GM18505 (cell line): ENCODE results near the gene LSM14A.
"Not testable (repeated sequence)": the region's sequence is repeated elsewhere in the genome, so short reads cannot be mapped to it uniquely, and the experiment has no call there.

Experiments used
- ATAC-seq: cut with Tn5 transposase; IDR thresholded peaks from one replicate; pipeline ENCODE4 v1.9.1; 2021; ENCODE audit not compliant: unreplicated experiment
- POLR2A ChIP-seq: IDR thresholded peaks from 4 replicates; pipeline ENCODE4 v1.6.1; 2011; ENCODE audit warnings: borderline replicate concordance; ENCODE audit not compliant: insufficient read depth, insufficient read length; ENCODE audit errors: extremely low read depth

The LSM14A gene

GRCh38 chr19:34171877-34172660, at the start of gene LSM14A:
Gene LSM14A, plus strand, starts transcription at chr19:34172504. Its CDS starts 139 bp downstream, at chr19:34172643.
- peak; percentile 74 for ATAC-seq
- peak; percentile 98 for TF ChIP-seq POLR2A

GRCh38 chr19:34124828-34125227, 47.5 kb upstream of the LSM14A start:
- ATAC-seq: no peak
- no peak for TF ChIP-seq POLR2A

- TF ChIP-seq POLR2A: no peak
Measured at GRCh38 chr19:34126966-34127365, 45.3 kb upstream of the LSM14A start.

GRCh38 chr19:34127684-34128189, 44.6 kb upstream of the LSM14A start:
- ATAC-seq: no peak
- no peak for TF ChIP-seq POLR2A

More at GRCh38 chr19:34126966-34127365, 45.3 kb upstream of the LSM14A start:
- ATAC-seq: no peak

- TF ChIP-seq POLR2A: no peak
- no peak for ATAC-seq
Measured at GRCh38 chr19:34128558-34129250, 43.6 kb upstream of the LSM14A start.

GRCh38 chr19:34131100-34131499, 41.2 kb upstream of the LSM14A start:
- TF ChIP-seq POLR2A: no peak
- no peak for ATAC-seq

- not testable (repeated sequence) for ATAC-seq
Measured at GRCh38 chr19:34132145-34132544, 40.2 kb upstream of the LSM14A start.

GRCh38 chr19:34132706-34133105, 39.6 kb upstream of the LSM14A start:
- ATAC-seq: not testable (repeated sequence)

GRCh38 chr19:34134190-34135053, 37.9 kb upstream of the LSM14A start:
- ATAC-seq: peak; percentile 88
- peak; percentile 95 for TF ChIP-seq POLR2A

GRCh38 chr19:34135054-34135800, 37.1 kb upstream of the LSM14A start:
- ATAC-seq: no peak
- no peak for TF ChIP-seq POLR2A

GRCh38 chr19:34135821-34136611, 36.3 kb upstream of the LSM14A start:
- TF ChIP-seq POLR2A: no peak
- no peak for ATAC-seq

- no peak for TF ChIP-seq POLR2A
- no peak for ATAC-seq
Measured at GRCh38 chr19:34141025-34141424, 31.3 kb upstream of the LSM14A start.
